ENCODE results near the gene RFFL. TPM values are rescaled to one million over a fixed set of nuclear protein-coding genes. Genes with fewer than 3 reads are reported as not detected.

RFFL gene
- total RNA-seq, 1 donor from 2014 or later: 27.6 TPM

GRCh38 chr17:35086164-35086563 lies 22.7 kb upstream of the RFFL start:
- intact Hi-C loops (cut with DNase I): no loop called here
- Histone ChIP-seq H3K27me3 (ENCODE audit: low read depth) (no peaks in the 10 kb centered on the region), H3K4me3 (no peak overlapping the region), H3K4me1 (peaks cover 32% of the 10 kb centered on the region), H3K36me3 (no peaks in the 10 kb centered on the region), H3K9me3 (no peaks in the 10 kb centered on the region), H3K27ac (no peak overlapping the region)
- ATAC-seq: no peak
- TF ChIP-seq, protein P1, sequence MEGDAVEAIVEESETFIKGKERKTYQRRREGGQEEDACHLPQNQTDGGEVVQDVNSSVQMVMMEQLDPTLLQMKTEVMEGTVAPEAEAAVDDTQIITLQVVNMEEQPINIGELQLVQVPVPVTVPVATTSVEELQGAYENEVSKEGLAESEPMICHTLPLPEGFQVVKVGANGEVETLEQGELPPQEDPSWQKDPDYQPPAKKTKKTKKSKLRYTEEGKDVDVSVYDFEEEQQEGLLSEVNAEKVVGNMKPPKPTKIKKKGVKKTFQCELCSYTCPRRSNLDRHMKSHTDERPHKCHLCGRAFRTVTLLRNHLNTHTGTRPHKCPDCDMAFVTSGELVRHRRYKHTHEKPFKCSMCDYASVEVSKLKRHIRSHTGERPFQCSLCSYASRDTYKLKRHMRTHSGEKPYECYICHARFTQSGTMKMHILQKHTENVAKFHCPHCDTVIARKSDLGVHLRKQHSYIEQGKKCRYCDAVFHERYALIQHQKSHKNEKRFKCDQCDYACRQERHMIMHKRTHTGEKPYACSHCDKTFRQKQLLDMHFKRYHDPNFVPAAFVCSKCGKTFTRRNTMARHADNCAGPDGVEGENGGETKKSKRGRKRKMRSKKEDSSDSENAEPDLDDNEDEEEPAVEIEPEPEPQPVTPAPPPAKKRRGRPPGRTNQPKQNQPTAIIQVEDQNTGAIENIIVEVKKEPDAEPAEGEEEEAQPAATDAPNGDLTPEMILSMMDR (IDR thresholded peaks at IDR 0.05): no peak
- DNase-seq: no peak

DNA sequence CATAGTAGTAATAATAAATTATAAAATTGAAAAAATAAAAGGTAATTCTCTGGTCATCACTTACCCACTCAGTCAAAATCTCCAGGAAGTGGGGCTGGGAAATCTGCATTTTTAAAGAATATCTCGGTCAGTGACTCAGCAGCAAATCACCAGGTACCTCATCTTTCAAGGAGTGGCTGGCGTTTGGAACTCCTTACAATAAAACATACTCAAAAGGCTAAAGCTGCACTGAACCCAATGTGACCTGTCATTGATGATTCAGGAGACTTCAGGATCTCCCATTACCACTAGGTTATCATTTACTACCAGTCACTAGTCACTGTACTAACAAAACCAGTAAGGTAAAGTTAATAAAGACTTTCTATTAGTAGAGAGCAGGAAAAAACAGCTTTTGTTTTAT lies 21.5 kb upstream of the RFFL start:
- Histone ChIP-seq H3K27me3 (ENCODE audit: low read depth) (no peaks in the 10 kb centered on the region), H3K4me1 (peaks cover 31% of the 10 kb centered on the region), H3K9me3 (no peaks in the 10 kb centered on the region), H3K36me3 (no peaks in the 10 kb centered on the region), H3K4me3 (no peak overlapping the region), H3K27ac (no peak overlapping the region)
- no peak for DNase-seq
- no peak for ATAC-seq
- intact Hi-C loops (cut with DNase I): no loop called here
- TF ChIP-seq, protein P1 (IDR thresholded peaks at IDR 0.05): no peak

DNA sequence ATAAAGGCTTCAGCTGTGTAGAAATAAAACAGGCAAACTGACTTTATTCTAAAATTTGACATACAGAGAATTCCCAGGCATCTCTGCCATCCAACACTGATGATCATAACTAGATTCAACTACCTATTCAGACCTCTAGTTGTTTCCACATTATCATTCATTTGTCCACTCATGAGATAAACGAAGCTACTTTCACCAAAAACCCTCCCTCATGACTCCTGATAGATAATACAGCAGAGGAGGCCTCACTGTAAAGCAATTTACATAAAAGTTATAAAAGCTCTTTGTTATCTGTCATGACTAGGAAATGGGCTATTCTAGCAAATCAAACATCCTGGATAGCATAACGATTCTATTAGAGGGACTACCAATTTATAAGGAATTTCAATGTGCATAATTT lies 19.6 kb upstream of the RFFL start:
- intact Hi-C loops (cut with DNase I): no loop called here
- ATAC-seq: no peak
- no peak for DNase-seq
- no peaks in the 10 kb centered on the region for H3K36me3 ChIP-seq
- H3K27me3 ChIP-seq (ENCODE audit: low read depth): no peaks in the 10 kb centered on the region
- no peak overlapping the region for H3K27ac ChIP-seq
- no peak overlapping the region for H3K4me3 ChIP-seq
- no peaks in the 10 kb centered on the region for H3K9me3 ChIP-seq
- peaks cover 25% of the 10 kb centered on the region for H3K4me1 ChIP-seq
- TF ChIP-seq, protein P1 (IDR thresholded peaks at IDR 0.05): no peak

DNA sequence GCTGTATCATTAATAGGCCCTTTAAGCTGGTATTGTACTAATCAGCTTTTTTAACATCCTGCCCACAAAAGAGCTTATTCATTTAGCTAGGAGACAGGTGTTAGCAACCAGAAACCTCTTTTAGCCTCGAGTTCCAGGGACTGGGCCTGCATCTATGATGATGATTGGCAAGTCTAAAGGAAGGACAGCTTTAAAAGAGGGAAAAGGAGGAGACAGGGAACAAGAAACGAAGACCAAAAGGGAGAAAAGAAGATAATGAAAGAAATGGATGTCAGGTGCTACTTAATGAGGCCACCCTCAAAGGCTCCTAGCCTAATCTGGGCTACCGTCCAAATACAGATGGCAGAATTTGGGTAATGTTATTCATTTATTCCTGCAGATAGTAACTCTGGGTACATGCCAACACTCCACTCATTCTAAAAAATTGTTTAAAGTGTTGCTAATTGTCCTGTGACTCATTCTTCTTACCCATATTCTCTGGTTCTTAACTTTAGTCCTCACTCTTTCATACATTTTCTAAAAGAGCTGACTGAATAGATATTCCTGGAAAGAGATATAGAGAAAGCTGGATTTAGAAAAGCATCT lies 18.7 kb upstream of the RFFL start:
- no peaks in the 10 kb centered on the region for H3K9me3 ChIP-seq
- no peaks in the 10 kb centered on the region for H3K36me3 ChIP-seq
- TF ChIP-seq, protein P1 (IDR thresholded peaks at IDR 0.05): no peak
- intact Hi-C loops (cut with DNase I): no loop called here
- ATAC-seq (no peak), DNase-seq (no peak)
- H3K4me3 ChIP-seq: no peak overlapping the region
- no peak overlapping the region for H3K27ac ChIP-seq
- peaks cover 16% of the 10 kb centered on the region for H3K4me1 ChIP-seq
- H3K27me3 ChIP-seq (ENCODE audit: low read depth): no peaks in the 10 kb centered on the region

GRCh38 chr17:35081638-35082037 lies 18.1 kb upstream of the RFFL start:
- H3K4me3 ChIP-seq: no peak overlapping the region
- no peaks in the 10 kb centered on the region for H3K27me3 ChIP-seq (ENCODE audit: low read depth)
- intact Hi-C loops (cut with DNase I): no loop called here
- no peak for DNase-seq
- no peak overlapping the region for H3K27ac ChIP-seq
- TF ChIP-seq, protein P1 (IDR thresholded peaks at IDR 0.05): no peak
- H3K36me3 ChIP-seq: no peaks in the 10 kb centered on the region
- H3K9me3 ChIP-seq: no peaks in the 10 kb centered on the region
- ATAC-seq: no peak
- peaks cover 11% of the 10 kb centered on the region for H3K4me1 ChIP-seq

Data from lower lobe of right lung (tissue), 2 donors.